ENCODE results near the gene SEMA4D.

Gene SEMA4D

DNA sequence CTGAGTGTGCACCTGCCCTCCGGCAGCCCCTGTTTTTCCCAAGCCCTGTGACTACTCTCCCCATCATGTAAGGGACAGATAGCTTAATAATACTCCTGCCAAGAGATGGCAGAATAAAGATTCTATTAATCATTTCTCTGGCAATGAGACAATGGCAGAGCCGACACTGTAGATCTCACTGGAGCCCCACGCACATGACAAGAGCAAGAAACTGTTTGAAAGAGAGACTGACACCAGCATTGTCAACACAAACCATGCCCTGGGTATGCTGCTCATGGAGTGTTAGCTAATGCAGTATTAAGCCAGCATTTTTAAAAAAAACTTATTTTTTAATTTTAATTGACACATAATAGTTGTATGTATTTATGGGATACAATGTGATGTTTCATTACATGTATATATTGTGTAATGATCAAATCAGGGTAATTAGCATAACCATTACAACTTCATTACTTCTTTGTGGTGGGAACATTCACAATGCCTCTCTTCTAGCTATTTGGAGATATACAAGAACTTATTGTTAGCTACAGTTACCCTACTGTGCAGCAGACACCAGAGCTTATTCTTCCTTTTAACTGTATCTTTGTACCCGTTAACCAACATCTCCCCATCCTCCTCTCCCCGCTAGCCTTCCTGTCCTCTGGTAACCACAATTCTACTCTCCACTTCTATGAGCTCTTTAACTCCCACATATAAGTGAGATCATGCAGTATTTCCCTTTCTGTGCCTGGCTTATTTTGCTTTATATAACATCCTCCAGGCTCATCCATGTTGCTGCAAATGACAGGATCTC, 31.5 kb upstream of the SEMA4D start:
- no peak overlapping the region for H3K4me3 ChIP-seq (ENCODE audit: low read depth, low read length)
- no peak for TF ChIP-seq CTCF (IDR thresholded peaks at IDR 0.05; ENCODE audit: insufficient read depth, low read depth, low read length, missing control alignments)
- DNase-seq (ENCODE audit: low read depth) = no peak

GRCh38 chr9:89528540-89528939, 30.6 kb upstream of the SEMA4D start:
- DNase-seq (ENCODE audit: low read depth) = no peak
- no peak overlapping the region for H3K4me3 ChIP-seq (ENCODE audit: low read depth, low read length)
- no peak for TF ChIP-seq CTCF (IDR thresholded peaks at IDR 0.05; ENCODE audit: insufficient read depth, low read depth, low read length, missing control alignments)

- TF ChIP-seq CTCF (IDR thresholded peaks at IDR 0.05; ENCODE audit: insufficient read depth, low read depth, low read length, missing control alignments) = no peak
- H3K4me3 ChIP-seq (ENCODE audit: low read depth, low read length) = no peak overlapping the region
- DNase-seq (ENCODE audit: low read depth) = no peak
Observed at GRCh38 chr9:89528131-89528530, 30.2 kb upstream of the SEMA4D start.

DNA sequence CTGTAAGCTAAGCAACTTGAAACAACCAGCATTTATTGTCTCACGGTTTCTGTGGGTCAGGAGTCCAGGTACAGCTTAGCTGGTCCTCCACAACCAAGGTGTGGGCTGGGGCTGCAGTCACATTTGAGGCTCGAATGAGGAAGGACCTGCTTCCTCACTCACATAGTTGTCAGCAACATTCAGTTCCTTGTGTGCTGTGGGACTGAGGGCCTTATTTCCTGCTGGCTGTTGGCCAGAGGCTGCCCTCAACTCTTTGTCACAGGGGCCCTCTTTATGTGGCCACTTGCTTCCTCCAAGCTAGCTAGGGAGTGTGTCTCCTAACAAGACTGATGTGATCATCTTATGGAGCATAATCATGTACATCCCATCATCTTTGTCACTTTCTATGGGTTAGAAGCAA, 29.2 kb upstream of the SEMA4D start:
- no peak for DNase-seq (ENCODE audit: low read depth)
- H3K4me3 ChIP-seq (ENCODE audit: low read depth, low read length) = no peak overlapping the region
- TF ChIP-seq CTCF (IDR thresholded peaks at IDR 0.05; ENCODE audit: insufficient read depth, low read depth, low read length, missing control alignments) = no peak

GRCh38 chr9:89526667-89527066, 28.8 kb upstream of the SEMA4D start:
- DNase-seq (ENCODE audit: low read depth) = no peak
- H3K4me3 ChIP-seq (ENCODE audit: low read depth, low read length) = no peak overlapping the region
- TF ChIP-seq CTCF (IDR thresholded peaks at IDR 0.05; ENCODE audit: insufficient read depth, low read depth, low read length, missing control alignments) = no peak

DNA sequence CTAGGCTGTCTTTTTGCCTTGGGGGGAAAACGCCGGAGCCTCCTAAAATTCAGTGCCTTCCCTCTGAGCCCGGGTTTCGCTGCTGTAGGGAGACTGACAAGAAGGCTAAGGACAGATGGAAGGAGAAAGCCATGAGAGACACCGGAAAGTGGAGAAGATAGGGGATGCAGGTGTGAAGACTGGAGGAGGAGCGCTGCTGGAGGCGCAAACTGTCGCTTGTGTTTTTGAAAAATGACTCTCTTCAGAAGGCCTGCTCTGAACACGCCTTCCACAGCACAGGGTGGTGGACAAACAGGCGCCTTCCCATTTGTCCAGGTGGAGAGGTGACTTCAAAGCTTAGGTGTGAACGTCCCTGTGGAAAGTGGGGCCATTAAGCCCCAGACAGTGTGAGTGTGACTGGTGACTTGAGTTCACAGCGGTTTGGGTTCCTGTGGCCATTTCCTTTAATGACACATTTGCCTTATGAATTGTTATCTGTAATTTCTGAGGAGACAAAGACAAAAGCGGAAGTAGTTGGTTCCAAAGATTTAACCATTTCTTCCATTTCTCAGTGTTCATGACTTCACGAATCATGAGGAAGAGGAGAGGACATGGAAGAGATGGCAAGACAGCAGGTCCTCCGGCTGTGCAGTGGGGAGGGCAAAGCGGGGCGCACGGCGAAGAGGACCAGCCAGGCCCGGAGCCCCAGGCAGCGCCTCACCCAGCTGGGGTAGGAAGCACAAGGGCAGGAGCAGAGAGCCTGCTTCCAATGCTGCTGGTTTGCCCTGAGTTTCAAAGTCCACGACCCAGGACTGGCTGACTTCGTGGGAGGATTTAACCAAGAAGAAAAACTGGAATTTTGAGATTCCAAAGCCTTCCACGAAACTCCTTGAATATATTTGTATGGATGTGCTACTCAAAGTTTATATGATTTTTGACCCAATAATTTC, 27.8 kb upstream of the SEMA4D start:
- DNase-seq (ENCODE audit: low read depth) = no peak
- TF ChIP-seq CTCF (IDR thresholded peaks at IDR 0.05; ENCODE audit: insufficient read depth, low read depth, low read length, missing control alignments) = no peak
- H3K4me3 ChIP-seq (ENCODE audit: low read depth, low read length) = no peak overlapping the region
